Activated CD8-positive, alpha-beta T cell treated with anti-CD3 and anti-CD28 coated beads, Interleukin-2, amount 10 ng/mL, durations not matched to agents 7 days and 5 days (primary cell): ENCODE measurements around the gene TTC9B. TPM values are rescaled to one million over a fixed set of nuclear protein-coding genes. Genes with fewer than 3 reads are reported as not detected.
"Not testable (repeated sequence)": the region's sequence is repeated elsewhere in the genome, so short reads cannot be mapped to it uniquely, and the experiment has no call there.

Experiments
- ATAC-seq: fragments of 150-1000 bp; cut with Tn5 transposase; one replicate; pipeline ENCODE4 v1.10.0; 2021; ENCODE audit warnings: moderate library complexity
- CTCF ChIA-PET: fragments of 350-600 bp; sonication (Branson Sonifier 250); formaldehyde crosslinking; loops from one replicate; lab custom pipeline; 2021; ENCODE audit warnings: antibody characterized with exemption; lab: Charles Lee
- POLR2A ChIA-PET: fragments of 350-600 bp; sonication (Branson Sonifier 250); formaldehyde crosslinking; loops from one replicate; lab custom pipeline; 2021; ENCODE audit warnings: antibody characterized with exemption; lab: Charles Lee
- DNase-seq: peaks from one replicate; pipeline ENCODE4 v3.0.0-alpha.2; 2020
- H3K27ac Mint-ChIP-seq: one replicate; pipeline ENCODE4 v1.8.0; 2021; ENCODE audit warnings: mild to moderate bottlenecking, mixed read lengths
- H3K27me3 Mint-ChIP-seq: one replicate; pipeline ENCODE4 v1.8.0; 2021; ENCODE audit warnings: low read depth, mixed read lengths
- H3K36me3 Mint-ChIP-seq: one replicate; pipeline ENCODE4 v1.8.0; 2021; ENCODE audit warnings: low read depth, mixed read lengths
- H3K4me1 Mint-ChIP-seq: one replicate; pipeline ENCODE4 v1.8.0; 2021; ENCODE audit warnings: low read depth, mixed read lengths
- H3K4me3 Mint-ChIP-seq: one replicate; pipeline ENCODE4 v1.8.0; 2021; ENCODE audit warnings: mild to moderate bottlenecking, mixed read lengths
- H3K9me3 Mint-ChIP-seq: one replicate; pipeline ENCODE4 v1.8.0; 2022; ENCODE audit warnings: mixed read lengths; ENCODE audit not compliant: insufficient read depth
- total RNA-seq, 2 experiments: library from RNA; stranded (reverse); gene quantifications; one replicate each; pipeline ENCODE4 v1.2.3, GENCODE V29; 2021

The TTC9B gene
- total RNA-seq, 2 experiments from 2014 or later = not detected

GRCh38 chr19:40228863-40229262 lies 10.7 kb upstream of the TTC9B start:
- POLR2A ChIA-PET = no interaction called here
- CTCF ChIA-PET = interaction anchor here (1.6 to 1.8 kb wide), 2 partner anchors 12 to 89 kb away, joined by 4 to 8 read pairs; no protein-coding TSS in a partner anchor
- ATAC-seq = no peak

DNA sequence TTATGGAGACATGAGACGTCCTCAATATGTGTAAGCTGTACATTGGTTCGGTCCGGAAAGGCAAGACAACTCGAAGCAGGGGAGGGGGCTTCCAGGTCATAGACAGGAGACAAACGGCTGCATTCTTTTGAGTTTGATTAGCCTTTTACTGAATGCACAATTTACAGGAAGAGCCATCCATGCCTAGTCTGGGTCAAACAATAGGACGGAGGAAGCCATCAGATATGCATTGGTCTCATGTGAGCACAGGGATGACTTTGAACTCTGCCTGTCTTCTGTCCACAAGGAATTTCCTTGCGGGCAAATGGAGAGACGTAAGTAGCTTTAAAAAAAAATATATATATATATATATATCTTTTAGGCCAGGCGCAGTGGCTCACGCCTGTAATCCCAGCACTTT lies 10.2 kb upstream of the TTC9B start:
- Mint-ChIP-seq H3K27me3 (peaks cover 31% of the 10 kb centered on the region), H3K27ac (no peak overlapping the region), H3K36me3 (no peaks in the 10 kb centered on the region), H3K4me3 (no peak overlapping the region), H3K4me1 (peaks cover 13% of the 10 kb centered on the region), H3K9me3 (no peaks in the 10 kb centered on the region)
- ChIA-PET POLR2A (no interaction called here), CTCF (interaction anchor here (1.6 to 1.8 kb wide), 2 partner anchors 13 to 89 kb away, joined by 4 to 8 read pairs; no protein-coding TSS in a partner anchor)
- ATAC-seq = no peak
- DNase-seq = no peak

More at GRCh38 chr19:40228863-40229262, 10.7 kb upstream of the TTC9B start:
- peaks cover 13% of the 10 kb centered on the region for H3K4me1 Mint-ChIP-seq
- H3K27me3 Mint-ChIP-seq = peaks cover 29% of the 10 kb centered on the region
- no peak overlapping the region for H3K4me3 Mint-ChIP-seq
- H3K27ac Mint-ChIP-seq = no peak overlapping the region
- H3K36me3 Mint-ChIP-seq = no peaks in the 10 kb centered on the region
- no peaks in the 10 kb centered on the region for H3K9me3 Mint-ChIP-seq
- DNase-seq = no peak

DNA sequence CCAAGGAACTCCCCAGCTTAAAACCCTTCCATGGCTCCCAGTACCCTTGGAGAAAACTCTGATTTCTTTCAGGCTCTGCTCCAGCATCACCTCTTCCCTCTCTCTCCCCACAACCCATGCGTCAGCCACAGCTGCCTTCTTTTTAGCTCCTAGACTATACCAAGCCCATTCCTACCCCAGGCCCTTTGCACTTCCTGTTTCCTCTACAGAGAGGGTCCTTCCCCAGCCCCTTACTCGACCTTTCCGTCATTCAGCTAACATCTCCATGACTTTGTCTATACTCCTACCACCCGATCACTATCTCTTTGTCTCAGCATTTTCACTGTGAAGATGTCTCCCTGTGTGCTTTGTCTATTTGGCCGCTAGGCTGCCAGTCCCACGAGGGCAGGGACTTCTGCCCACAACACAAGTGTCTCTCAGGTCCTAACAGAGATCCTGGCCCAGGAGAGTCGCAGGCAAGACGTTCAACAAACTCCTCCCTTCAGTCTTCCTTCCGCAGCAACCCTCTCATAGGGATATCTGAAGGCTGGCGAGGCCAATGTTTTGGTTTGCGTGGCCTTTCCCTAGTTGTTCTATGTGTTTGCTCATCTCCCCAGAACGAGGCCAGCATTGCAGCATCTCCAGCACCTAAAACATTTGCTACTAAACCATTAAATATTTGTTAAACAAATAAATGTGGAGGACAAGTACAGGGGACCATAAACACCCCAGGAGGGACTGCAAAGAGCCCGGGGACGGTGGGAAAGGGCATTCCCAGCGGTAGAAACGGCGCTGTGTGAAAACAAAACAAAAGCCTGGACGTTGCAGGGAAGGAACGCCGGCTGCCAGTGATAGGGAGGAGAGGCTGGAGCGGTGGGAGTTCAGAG lies 7.5 kb upstream of the TTC9B start:
- Mint-ChIP-seq H3K36me3 (peaks cover 3% of the 10 kb centered on the region), H3K9me3 (no peaks in the 10 kb centered on the region), H3K27me3 (peaks cover 34% of the 10 kb centered on the region), H3K27ac (no peak overlapping the region), H3K4me1 (peaks cover 16% of the 10 kb centered on the region), H3K4me3 (no peak overlapping the region)
- CTCF ChIA-PET = no interaction called here
- POLR2A ChIA-PET = no interaction called here
- ATAC-seq (no peak), DNase-seq (no peak)

DNA sequence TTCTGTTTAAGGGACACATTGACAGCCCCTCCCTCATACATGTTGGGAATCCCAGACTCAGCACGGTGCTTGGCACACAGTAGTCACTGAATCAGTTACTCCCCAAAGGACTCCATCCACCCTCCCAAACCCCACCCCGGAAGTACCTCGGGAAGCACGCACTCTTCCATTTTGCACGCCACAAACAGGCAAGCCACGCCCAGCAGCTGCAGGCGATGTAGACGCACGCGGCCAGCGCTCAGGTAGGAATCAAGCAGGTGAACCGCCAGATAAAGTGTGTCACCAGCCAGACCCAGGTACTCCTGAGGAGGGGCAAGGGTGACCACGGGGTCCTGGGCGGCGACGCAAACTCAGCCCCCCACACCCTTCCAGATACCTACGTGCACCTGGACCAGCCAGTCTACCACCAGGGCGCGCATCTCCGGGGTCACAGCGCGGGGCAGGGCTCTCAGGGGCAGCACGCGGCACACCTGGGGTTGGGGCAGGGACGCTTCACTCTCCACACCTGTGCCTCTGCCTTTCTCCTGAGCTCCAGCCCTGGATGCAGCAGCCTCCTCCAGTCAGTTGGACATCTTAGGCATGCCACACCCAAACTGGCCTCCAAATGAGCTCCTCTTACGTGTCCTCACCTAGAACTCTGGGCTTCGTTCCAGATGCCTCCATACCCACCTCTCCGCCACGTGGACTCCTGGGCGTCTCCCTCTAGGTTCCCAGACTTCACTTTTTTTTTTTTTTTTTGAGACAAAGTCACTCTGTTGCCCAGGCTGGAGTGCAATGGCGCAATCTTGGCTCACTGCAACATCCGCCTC lies 6.4 kb upstream of the TTC9B start:
- Mint-ChIP-seq H3K4me3 (no peak overlapping the region), H3K4me1 (peaks cover 11% of the 10 kb centered on the region), H3K27me3 (peaks cover 43% of the 10 kb centered on the region), H3K9me3 (no peaks in the 10 kb centered on the region), H3K27ac (no peak overlapping the region), H3K36me3 (peaks cover 3% of the 10 kb centered on the region)
- POLR2A ChIA-PET = no interaction called here
- DNase-seq (no peak), ATAC-seq (no peak)
- CTCF ChIA-PET = no interaction called here

GRCh38 chr19:40223135-40223822 lies 5.1 kb upstream of the TTC9B start:
- Mint-ChIP-seq H3K9me3 (no peaks in the 10 kb centered on the region), H3K27ac (no peak overlapping the region), H3K36me3 (peaks cover 3% of the 10 kb centered on the region), H3K4me3 (no peak overlapping the region), H3K4me1 (peaks cover 10% of the 10 kb centered on the region), H3K27me3 (peaks cover 54% of the 10 kb centered on the region)
- ATAC-seq = peak; percentile 36
- ChIA-PET POLR2A (no interaction called here), CTCF (interaction anchor here (1.0 to 1.5 kb wide), 2 partner anchors 78 to 84 kb away, joined by 3 to 4 read pairs; no protein-coding TSS in a partner anchor)
- peak; percentile 42 for DNase-seq

DNA sequence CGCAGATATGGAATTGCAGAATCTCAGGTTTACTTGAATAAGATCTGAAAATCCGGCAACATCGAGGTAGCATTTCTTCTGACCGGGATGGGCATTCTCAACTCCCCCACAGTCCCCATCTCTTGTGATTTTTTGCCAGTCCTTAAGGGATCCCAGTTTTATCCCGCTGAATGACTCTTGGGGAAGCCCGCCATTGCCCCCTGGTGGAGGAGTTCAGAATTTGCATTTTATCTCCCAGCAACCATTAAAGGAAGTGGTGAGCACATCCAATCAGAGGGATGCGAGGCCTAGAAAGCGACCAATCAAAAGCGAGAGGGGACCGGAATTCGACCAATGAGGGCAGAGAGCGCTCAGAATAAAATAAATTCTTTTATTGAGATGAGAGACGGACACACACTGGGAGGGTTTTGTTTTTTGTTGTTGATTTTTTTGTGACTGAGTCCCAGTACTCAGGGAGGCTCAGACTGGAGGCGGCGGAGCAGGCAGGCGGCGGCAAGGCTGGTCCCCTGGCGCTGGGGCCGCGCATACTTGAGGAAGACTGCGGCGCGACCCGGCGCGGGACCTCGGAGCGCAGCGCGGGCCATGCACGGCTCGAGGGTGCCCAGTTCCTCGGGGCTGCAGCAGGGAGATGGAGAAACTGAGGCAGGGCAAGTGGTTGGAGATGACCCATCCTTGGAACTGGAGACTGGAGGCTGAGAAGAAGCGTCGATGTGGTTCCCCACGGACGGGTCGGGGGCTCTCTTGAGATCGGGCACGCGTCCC lies 3.9 kb upstream of the TTC9B start:
- peaks cover 51% of the 10 kb centered on the region for H3K27me3 Mint-ChIP-seq
- POLR2A ChIA-PET = interaction anchor here (0.6 kb wide), 1 partner anchor 581 kb away, joined by 3 read pairs; no protein-coding TSS in a partner anchor
- DNase-seq = peak; percentile 82
- H3K36me3 Mint-ChIP-seq = peaks cover 3% of the 10 kb centered on the region
- H3K9me3 Mint-ChIP-seq = no peaks in the 10 kb centered on the region
- no peak overlapping the region for H3K4me3 Mint-ChIP-seq
- ATAC-seq = peak; percentile 70
- H3K4me1 Mint-ChIP-seq = peaks cover 14% of the 10 kb centered on the region
- CTCF ChIA-PET = interaction anchor here (1.0 kb wide), 2 partner anchors 25 to 76 kb away, joined by 3 to 4 read pairs; no protein-coding TSS in a partner anchor
- no peak overlapping the region for H3K27ac Mint-ChIP-seq

- H3K27me3 Mint-ChIP-seq = peaks cover 51% of the 10 kb centered on the region
- ATAC-seq (no peak), DNase-seq (no peak)
- ChIA-PET CTCF (interaction anchor here (1.0 kb wide), 2 partner anchors 24 to 81 kb away, joined by 4 to 7 read pairs; no protein-coding TSS in a partner anchor), POLR2A (no interaction called here)
- H3K4me3 Mint-ChIP-seq = no peak overlapping the region
- H3K27ac Mint-ChIP-seq = no peak overlapping the region
- peaks cover 12% of the 10 kb centered on the region for H3K4me1 Mint-ChIP-seq
- peaks cover 3% of the 10 kb centered on the region for H3K36me3 Mint-ChIP-seq
- no peaks in the 10 kb centered on the region for H3K9me3 Mint-ChIP-seq
These were observed 2.5 kb upstream of the TTC9B start for GRCh38 chr19:40220674-40221073.

DNA sequence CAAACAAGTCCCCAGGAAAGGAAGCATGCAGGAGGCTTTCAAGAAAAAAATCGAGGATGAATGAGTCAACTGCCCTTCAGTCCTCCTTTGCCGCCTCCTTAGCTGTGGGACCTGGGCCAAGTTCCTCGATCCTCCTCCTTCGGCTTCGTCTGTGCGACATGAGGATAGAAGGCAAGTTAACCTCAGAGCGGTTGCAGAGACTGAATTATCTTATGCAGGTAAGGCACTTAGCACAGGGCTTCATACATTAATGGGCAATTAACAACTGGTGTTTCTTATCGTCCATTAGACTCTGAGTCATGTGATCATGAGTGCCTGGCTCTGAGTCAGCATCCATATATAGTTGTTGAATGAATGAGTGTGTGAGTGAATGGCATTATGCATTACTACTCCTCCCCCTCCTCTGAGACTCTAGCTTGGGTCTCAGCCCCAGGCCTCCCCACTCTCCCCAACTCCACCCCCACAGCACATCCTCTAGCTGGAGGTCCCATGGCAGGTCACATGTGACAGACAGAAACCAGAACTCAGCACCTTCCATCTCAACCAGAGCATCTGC lies 1.6 kb upstream of the TTC9B start:
- Mint-ChIP-seq H3K9me3 (no peaks in the 10 kb centered on the region), H3K4me3 (no peak overlapping the region), H3K36me3 (peaks cover 3% of the 10 kb centered on the region), H3K27ac (no peak overlapping the region), H3K4me1 (peaks cover 11% of the 10 kb centered on the region), H3K27me3 (peaks cover 46% of the 10 kb centered on the region)
- CTCF ChIA-PET = no interaction called here
- POLR2A ChIA-PET = no interaction called here
- no peak for ATAC-seq
- DNase-seq = no peak

- POLR2A ChIA-PET = interaction anchor here (0.6 kb wide), 1 partner anchor 43 kb away, joined by 3 read pairs; no protein-coding TSS in a partner anchor
- Mint-ChIP-seq H3K4me1 (peaks cover 11% of the 10 kb centered on the region), H3K27me3 (peaks cover 40% of the 10 kb centered on the region)
- H3K27ac Mint-ChIP-seq, H3K36me3 Mint-ChIP-seq, H3K4me3 Mint-ChIP-seq, DNase-seq, H3K9me3 Mint-ChIP-seq, ATAC-seq: not testable (repeated sequence)
- CTCF ChIA-PET = interaction anchor here (1.2 to 2.0 kb wide), 2 partner anchors 53 to 79 kb away, joined by 3 to 7 read pairs; no protein-coding TSS in a partner anchor
These were observed 845 bp upstream of the TTC9B start for GRCh38 chr19:40219029-40219428.

- DNase-seq = peak; percentile 30
- no peak for ATAC-seq
- Mint-ChIP-seq H3K9me3 (no peaks in the 10 kb centered on the region), H3K4me3 (no peak overlapping the region), H3K27ac (no peak overlapping the region), H3K27me3 (peaks cover 38% of the 10 kb centered on the region), H3K36me3 (peaks cover 3% of the 10 kb centered on the region), H3K4me1 (peaks cover 11% of the 10 kb centered on the region)
- POLR2A ChIA-PET = no interaction called here
- CTCF ChIA-PET = interaction anchor here (1.0 to 2.0 kb wide), 4 partner anchors 18 to 77 kb away, joined by 3 to 7 read pairs (median 3); partner anchors contain the start of gene MAP3K10
These were observed 965 bp downstream of the TTC9B start for GRCh38 chr19:40217027-40217810.
